ENCODE measurements around the gene AKAP5.

Gene AKAP5

GRCh38 chr14:64491637-64492036 is 26.3 kb downstream of the AKAP5 start:
- no peak for DNase-seq (ENCODE audit: low read depth)
- no peak for TF ChIP-seq CTCF (conservative IDR thresholded peaks at IDR 0.05; ENCODE audit: low read length)
- H3K4me3 ChIP-seq (ENCODE audit: low read length), result no peak overlapping the region

- no peak for DNase-seq (ENCODE audit: low read depth)
- H3K4me3 ChIP-seq (ENCODE audit: low read length), result no peak overlapping the region
- no peak for TF ChIP-seq CTCF (conservative IDR thresholded peaks at IDR 0.05; ENCODE audit: low read length)
Observed at GRCh38 chr14:64493455-64493854, 28.2 kb downstream of the AKAP5 start.

GRCh38 chr14:64495252-64495651 is 30.0 kb downstream of the AKAP5 start:
- H3K4me3 ChIP-seq (ENCODE audit: low read length), result no peak overlapping the region
- no peak for TF ChIP-seq CTCF (conservative IDR thresholded peaks at IDR 0.05; ENCODE audit: low read length)
- no peak for DNase-seq (ENCODE audit: low read depth)

GRCh38 chr14:64496764-64497163 is 31.5 kb downstream of the AKAP5 start:
- H3K4me3 ChIP-seq (ENCODE audit: low read length), result no peak overlapping the region
- no peak for TF ChIP-seq CTCF (conservative IDR thresholded peaks at IDR 0.05; ENCODE audit: low read length)
- DNase-seq (ENCODE audit: low read depth), result no peak

- peak; percentile 29 for DNase-seq (ENCODE audit: low read depth)
- no peak for TF ChIP-seq CTCF (conservative IDR thresholded peaks at IDR 0.05; ENCODE audit: low read length)
- H3K4me3 ChIP-seq (ENCODE audit: low read length), result no peak overlapping the region
Observed at GRCh38 chr14:64500088-64500487, 34.8 kb downstream of the AKAP5 start.

GRCh38 chr14:64501411-64502171 is 36.3 kb downstream of the AKAP5 start:
- peak overlapping the region; percentile 94 for H3K4me3 ChIP-seq (ENCODE audit: low read length)
- DNase-seq (ENCODE audit: low read depth), result peak; percentile 83
- TF ChIP-seq CTCF (conservative IDR thresholded peaks at IDR 0.05; ENCODE audit: low read length), result no peak; the same call in 1 of the 2 replicates

GRCh38 chr14:64502456-64502855 is 37.2 kb downstream of the AKAP5 start:
- TF ChIP-seq CTCF (conservative IDR thresholded peaks at IDR 0.05; ENCODE audit: low read length), result no peak
- no peak for DNase-seq (ENCODE audit: low read depth)
- H3K4me3 ChIP-seq (ENCODE audit: low read length), result peak overlapping the region; percentile 94

Data from AG10803 (cell line).